Measurements from ENCODE around the gene KMO.

Gene KMO

DNA sequence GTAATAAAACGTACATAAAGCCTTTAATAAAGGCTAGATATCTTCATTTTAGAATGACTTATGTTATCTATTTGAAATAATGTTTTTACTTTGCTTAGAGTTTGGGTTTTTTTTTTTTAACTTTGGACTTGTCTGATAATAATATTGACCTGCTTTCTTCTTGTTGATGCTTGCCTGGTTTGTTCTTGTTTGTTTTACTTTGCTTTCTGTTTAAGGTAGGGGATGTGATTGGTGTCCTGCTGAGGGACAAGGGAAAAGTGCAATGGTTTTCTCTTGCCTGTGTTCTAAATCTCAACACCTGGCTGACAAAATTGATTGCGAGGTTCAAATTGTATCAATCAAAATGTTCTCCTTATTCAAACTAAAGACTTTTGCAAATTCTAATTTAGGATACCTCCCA is 10.5 kb upstream of the KMO start:
- DNase-seq (ENCODE audit: low read depth): no peak
- no peak overlapping the region for H3K4me3 ChIP-seq (ENCODE audit: control insufficient read depth, low read depth, low read length)
- TF ChIP-seq CTCF (conservative IDR thresholded peaks at IDR 0.05; ENCODE audit: control insufficient read depth, insufficient read depth, low read depth, low read length): no peak

DNA sequence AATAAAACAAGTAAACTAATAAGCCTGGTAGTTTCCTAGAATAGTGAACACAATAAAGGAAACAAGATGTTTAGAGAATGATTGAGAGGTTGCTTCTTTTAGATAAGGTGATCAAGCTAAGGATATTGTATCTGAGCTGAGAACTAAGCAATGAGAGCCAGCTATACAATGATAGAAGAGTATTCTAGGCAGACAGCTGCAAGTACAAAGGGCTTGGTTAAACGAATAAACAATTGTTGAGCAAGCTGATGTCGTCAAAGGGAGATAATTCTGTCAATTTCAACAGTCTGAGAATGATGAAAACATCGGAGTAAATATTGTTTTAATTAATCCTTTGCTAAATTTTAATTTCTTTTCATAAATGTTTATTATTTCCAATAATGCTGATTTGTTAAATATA is 7.2 kb upstream of the KMO start:
- H3K4me3 ChIP-seq (ENCODE audit: control insufficient read depth, low read depth, low read length): no peak overlapping the region
- no peak for DNase-seq (ENCODE audit: low read depth)
- TF ChIP-seq CTCF (conservative IDR thresholded peaks at IDR 0.05; ENCODE audit: control insufficient read depth, insufficient read depth, low read depth, low read length): no peak

- no peak for DNase-seq (ENCODE audit: low read depth)
- no peak overlapping the region for H3K4me3 ChIP-seq (ENCODE audit: control insufficient read depth, low read depth, low read length)
- no peak for TF ChIP-seq CTCF (conservative IDR thresholded peaks at IDR 0.05; ENCODE audit: control insufficient read depth, insufficient read depth, low read depth, low read length)
Observed at GRCh38 chr1:241527146-241527545, 5.0 kb upstream of the KMO start.

- peak overlapping the region; percentile 58 for H3K4me3 ChIP-seq (ENCODE audit: control insufficient read depth, low read depth, low read length)
- DNase-seq (ENCODE audit: low read depth): peak; percentile 84
- peak; percentile 49 for TF ChIP-seq CTCF (conservative IDR thresholded peaks at IDR 0.05; ENCODE audit: control insufficient read depth, insufficient read depth, low read depth, low read length)
Observed at GRCh38 chr1:241531195-241532161, 700 bp upstream of the KMO start.

DNA sequence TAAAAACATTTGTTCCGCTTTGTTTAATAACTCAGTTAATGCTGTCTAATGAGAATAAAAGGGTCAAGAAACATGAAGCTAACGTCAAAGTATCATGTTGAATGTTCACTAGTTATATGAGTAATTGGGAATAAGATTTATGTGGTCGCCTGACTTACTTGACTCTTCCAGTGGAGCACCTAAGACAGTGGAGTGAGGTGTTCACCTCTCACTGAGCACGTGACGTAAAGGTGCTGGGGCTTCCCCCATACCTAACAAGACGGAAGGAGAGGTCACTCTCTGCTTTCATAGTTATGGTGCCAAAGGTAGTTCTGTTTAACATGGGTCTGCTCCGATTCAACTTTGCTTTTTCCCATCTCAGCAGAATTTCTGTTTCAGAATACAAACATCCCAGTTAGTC is 686 bp downstream of the KMO start:
- TF ChIP-seq CTCF (conservative IDR thresholded peaks at IDR 0.05; ENCODE audit: control insufficient read depth, insufficient read depth, low read depth, low read length): no peak
- DNase-seq (ENCODE audit: low read depth): no peak
- no peak overlapping the region for H3K4me3 ChIP-seq (ENCODE audit: control insufficient read depth, low read depth, low read length)

DNA sequence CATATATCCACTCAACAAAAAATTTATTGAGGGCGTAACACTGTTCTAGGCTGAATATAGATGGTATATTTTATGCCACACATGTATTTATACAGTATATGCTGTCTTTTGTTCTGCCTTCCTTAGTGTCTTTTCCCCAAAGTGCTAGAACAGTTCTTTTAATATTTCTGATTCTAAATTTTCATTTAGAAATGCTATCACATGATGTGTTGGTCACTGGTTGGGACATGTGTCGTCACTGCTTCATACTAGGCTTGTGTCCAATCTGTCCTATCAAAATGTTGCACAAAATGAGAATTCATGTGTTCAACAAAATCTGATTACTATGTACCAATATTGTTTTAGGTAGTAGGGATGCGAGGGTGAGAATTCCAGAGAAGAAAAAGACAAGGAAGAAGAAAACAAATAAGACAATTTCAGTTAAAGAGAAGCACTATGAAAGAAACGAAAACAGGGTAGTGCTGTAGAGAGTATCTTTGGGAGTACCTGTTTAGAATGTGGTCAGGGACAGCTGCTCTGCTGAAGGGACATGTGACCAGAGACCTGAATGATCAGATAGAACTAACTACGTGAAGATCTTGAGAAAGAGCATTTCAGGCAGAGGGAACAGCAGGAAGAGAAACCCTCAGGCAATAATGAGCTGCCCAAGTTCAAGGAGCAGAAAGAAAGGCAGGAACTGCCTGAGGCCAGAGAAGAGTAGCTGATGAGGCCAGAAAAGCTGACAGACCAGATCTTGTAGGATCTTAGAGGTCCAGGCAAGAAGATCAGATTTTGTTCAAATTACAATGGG is 1.3 kb downstream of the KMO start:
- no peak overlapping the region for H3K4me3 ChIP-seq (ENCODE audit: control insufficient read depth, low read depth, low read length)
- no peak for DNase-seq (ENCODE audit: low read depth)
- TF ChIP-seq CTCF (conservative IDR thresholded peaks at IDR 0.05; ENCODE audit: control insufficient read depth, insufficient read depth, low read depth, low read length): no peak

Data from fibroblast of mammary gland (primary cell).